GM23248 (cell line): ENCODE measurements around the gene SHROOM3. TPM values are rescaled to one million over a fixed set of nuclear protein-coding genes. Genes with fewer than 3 reads are reported as not detected.

Experiments
- DNase-seq: peaks from one replicate; pipeline ENCODE4 v3.0.0-alpha.2; 2015
- H2AFZ ChIP-seq: fragments of 200-600 bp; sonication (generic); 2 replicates; pipeline ENCODE4 v1.6.1; 2016; ENCODE audit warnings: antibody characterized with exemption
- H3F3A ChIP-seq: fragments of 200-600 bp; sonication (generic); 2 replicates; pipeline ENCODE4 v1.6.1; 2016; ENCODE audit warnings: mild to moderate bottlenecking, antibody characterized with exemption, mixed run types; ENCODE audit not compliant: insufficient read depth
- H3K27ac ChIP-seq: fragments of 200-600 bp; sonication (generic); 2 replicates; pipeline ENCODE4 v1.5.1; 2016; ENCODE audit warnings: mild to moderate bottlenecking
- H3K27me3 ChIP-seq: fragments of 200-600 bp; sonication (generic); replicated peaks from 2 replicates; pipeline ENCODE4 v1.6.1; 2016; ENCODE audit warnings: mild to moderate bottlenecking; ENCODE audit not compliant: insufficient read depth
- H3K36me3 ChIP-seq: fragments of 200-600 bp; sonication (generic); 2 replicates; pipeline ENCODE4 v1.6.1; 2016; ENCODE audit warnings: low read depth, mild to moderate bottlenecking
- H3K4me1 ChIP-seq: fragments of 200-600 bp; sonication (generic); 2 replicates; pipeline ENCODE4 v1.6.1; 2016; ENCODE audit warnings: mild to moderate bottlenecking; ENCODE audit not compliant: insufficient read depth
- H3K4me2 ChIP-seq: fragments of 200-600 bp; sonication (generic); one replicate; pipeline ENCODE4 v1.6.1; 2016; ENCODE audit warnings: mild to moderate bottlenecking; ENCODE audit not compliant: unreplicated experiment
- H3K4me3 ChIP-seq: fragments of 200-600 bp; sonication (generic); 2 replicates; pipeline ENCODE4 v1.5.1; 2016; ENCODE audit warnings: mild to moderate bottlenecking
- H3K79me2 ChIP-seq: fragments of 200-600 bp; sonication (generic); 2 replicates; pipeline ENCODE4 v1.6.1; 2016; ENCODE audit warnings: mild to moderate bottlenecking; ENCODE audit not compliant: insufficient read depth
- H3K9ac ChIP-seq: fragments of 200-600 bp; sonication (generic); 2 replicates; pipeline ENCODE4 v1.6.1; 2016; ENCODE audit warnings: mild to moderate bottlenecking
- H3K9me2 ChIP-seq: fragments of 200-600 bp; sonication (generic); 2 replicates; pipeline ENCODE4 v1.6.1; 2016; ENCODE audit warnings: mixed run types, mild to moderate bottlenecking, moderate library complexity; ENCODE audit not compliant: insufficient read depth
- H3K9me3 ChIP-seq: fragments of 200-600 bp; sonication (generic); one replicate; pipeline ENCODE4 v1.6.1; 2017; ENCODE audit warnings: low read depth
- H4K20me1 ChIP-seq: fragments of 200-600 bp; sonication (generic); 2 replicates; pipeline ENCODE4 v1.6.0; 2016; ENCODE audit not compliant: insufficient read depth
- EZH2 ChIP-seq: fragments of 200-600 bp; sonication (generic); IDR thresholded peaks from 2 replicates; pipeline ENCODE4 v1.6.1; 2018; ENCODE audit warnings: antibody characterized with exemption, mild to moderate bottlenecking; ENCODE audit not compliant: insufficient read depth, poor library complexity, severe bottlenecking
- EZH2phosphoT487 ChIP-seq: fragments of 200-600 bp; sonication (generic); IDR thresholded peaks from 2 replicates; pipeline ENCODE4 v1.6.1; 2018; ENCODE audit warnings: antibody characterized with exemption, moderate library complexity, mild to moderate bottlenecking, low read depth; ENCODE audit not compliant: insufficient read depth
- WGBS, 2 experiments: methylation state at CpG; one replicate each; pipeline ENCODE4 v1.1.6; 2015 to 2017; ENCODE audit warnings: low lambda C conversion rate in 2 of 2, low coverage in 1 of 2; ENCODE audit errors: missing lambda C conversion rate in 2 of 2; 5-methylcytosine and 5-hydroxymethylcytosine counted together
- in situ Hi-C: fragments of 300-500 bp; cut with MboI; formaldehyde crosslinking; loops from 2 replicates; pipeline ENCODE4 v1.15.0; 2020
- polyA plus RNA-seq: library from polyadenylated mRNA; unstranded; fragments of >200 nt; fragmentation: Nextera tagmentation; extraction: Ambion mirVana; gene quantifications from 2 replicates; pipeline ENCODE4 v1.2.1, GENCODE V29; 2016
- total RNA-seq: library from RNA; depleted of rRNA; stranded (reverse); fragments of >200 nt; shearing (Covaris generic); gene quantifications from 2 replicates; pipeline ENCODE4 v1.2.3, GENCODE V29; 2014

Gene SHROOM3
- total and polyA plus RNA-seq, 2 experiments from 2014 or later = 9.7 to 44.6 TPM

GRCh38 chr4:76429636-76430035, 5.4 kb upstream of the SHROOM3 start:
- H3K79me2 ChIP-seq = no peaks in the 10 kb centered on the region
- no peaks in the 10 kb centered on the region for H3K36me3 ChIP-seq
- H4K20me1 ChIP-seq = no peaks in the 10 kb centered on the region
- in situ Hi-C loops = loop anchor here (5.0 kb wide), 1 partner anchor 68 kb away; no protein-coding TSS in a partner anchor
- DNase-seq = no peak
- no peaks in the 10 kb centered on the region for H3K4me1 ChIP-seq
- H3F3A ChIP-seq = no peaks in the 10 kb centered on the region
- no peaks in the 10 kb centered on the region for H3K9me3 ChIP-seq
- H3K27ac ChIP-seq = no peak overlapping the region
- no peak overlapping the region for H2AFZ ChIP-seq
- TF ChIP-seq EZH2 (no peak), EZH2phosphoT487 (no peak)
- no peaks in the 10 kb centered on the region for H3K27me3 ChIP-seq
- H3K4me3 ChIP-seq = no peak overlapping the region
- no peak overlapping the region for H3K4me2 ChIP-seq
- H3K9ac ChIP-seq = no peak overlapping the region
- WGBS, 2 experiments = 100% methylated on average over 1 of the region's 1 CpG
- H3K9me2 ChIP-seq = no peaks in the 10 kb centered on the region

DNA sequence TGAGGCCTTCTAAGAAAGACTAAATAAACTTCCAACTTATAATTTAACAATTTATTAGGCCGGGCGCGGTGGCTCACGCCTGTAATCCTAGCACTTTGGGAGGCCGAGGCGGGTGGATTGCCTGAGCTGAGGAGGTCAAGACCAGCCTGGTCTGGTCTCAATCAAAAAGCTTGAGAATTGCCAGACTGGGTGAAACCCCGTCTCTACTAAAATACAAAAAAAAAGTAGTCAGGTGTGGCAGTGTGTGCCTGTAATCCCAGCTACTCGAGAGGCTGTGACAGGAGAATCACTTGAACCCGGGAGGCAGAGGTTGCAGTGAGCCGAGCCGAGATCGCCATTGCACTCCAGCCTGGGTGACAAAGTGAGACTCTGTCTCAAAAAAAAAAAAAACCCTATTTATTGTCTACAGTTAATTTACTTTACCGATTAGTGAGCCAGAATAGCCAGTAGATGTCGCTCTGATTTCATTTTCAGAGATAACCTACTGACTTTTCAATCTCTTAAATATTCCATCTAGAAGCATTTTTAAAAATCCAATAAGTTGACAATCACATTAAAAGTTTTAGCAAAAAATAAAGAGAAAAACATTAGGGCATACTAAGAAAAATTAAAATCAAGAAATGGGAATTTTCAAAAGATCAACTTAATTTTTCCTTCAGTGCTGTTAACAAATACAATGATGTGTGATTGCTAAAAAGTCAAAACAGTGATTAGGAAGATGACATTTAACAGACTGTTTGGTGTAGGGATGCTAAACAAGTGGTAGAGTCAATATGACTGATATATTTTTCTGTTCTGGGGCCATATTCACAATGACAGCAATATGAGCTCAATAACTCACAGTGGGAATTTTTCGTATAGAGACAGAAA, 4.3 kb upstream of the SHROOM3 start:
- peaks cover 9% of the 10 kb centered on the region for H3K4me1 ChIP-seq
- H4K20me1 ChIP-seq = no peaks in the 10 kb centered on the region
- 28 to 30% methylated on average over 15 of the region's 15 CpGs for WGBS, 2 experiments
- peak overlapping the region; percentile 32 for H3K4me2 ChIP-seq
- no peaks in the 10 kb centered on the region for H3K9me2 ChIP-seq
- H3K9me3 ChIP-seq = no peaks in the 10 kb centered on the region
- DNase-seq = peak; percentile 63
- peak overlapping the region; percentile 71 for H2AFZ ChIP-seq
- TF ChIP-seq EZH2 = no peak
- no peak for TF ChIP-seq EZH2phosphoT487
- H3F3A ChIP-seq = peaks cover 11% of the 10 kb centered on the region; the same call in 1 of the 2 replicates
- no peak overlapping the region for H3K27ac ChIP-seq
- no peaks in the 10 kb centered on the region for H3K27me3 ChIP-seq
- H3K4me3 ChIP-seq = peak overlapping the region; percentile 43; the same call in 1 of the 2 replicates
- no peaks in the 10 kb centered on the region for H3K36me3 ChIP-seq
- H3K9ac ChIP-seq = peak overlapping the region; percentile 44; the same call in 1 of the 2 replicates
- no peaks in the 10 kb centered on the region for H3K79me2 ChIP-seq
- in situ Hi-C loops = loop anchor here (5.0 kb wide), 1 partner anchor 67 kb away; no protein-coding TSS in a partner anchor

DNA sequence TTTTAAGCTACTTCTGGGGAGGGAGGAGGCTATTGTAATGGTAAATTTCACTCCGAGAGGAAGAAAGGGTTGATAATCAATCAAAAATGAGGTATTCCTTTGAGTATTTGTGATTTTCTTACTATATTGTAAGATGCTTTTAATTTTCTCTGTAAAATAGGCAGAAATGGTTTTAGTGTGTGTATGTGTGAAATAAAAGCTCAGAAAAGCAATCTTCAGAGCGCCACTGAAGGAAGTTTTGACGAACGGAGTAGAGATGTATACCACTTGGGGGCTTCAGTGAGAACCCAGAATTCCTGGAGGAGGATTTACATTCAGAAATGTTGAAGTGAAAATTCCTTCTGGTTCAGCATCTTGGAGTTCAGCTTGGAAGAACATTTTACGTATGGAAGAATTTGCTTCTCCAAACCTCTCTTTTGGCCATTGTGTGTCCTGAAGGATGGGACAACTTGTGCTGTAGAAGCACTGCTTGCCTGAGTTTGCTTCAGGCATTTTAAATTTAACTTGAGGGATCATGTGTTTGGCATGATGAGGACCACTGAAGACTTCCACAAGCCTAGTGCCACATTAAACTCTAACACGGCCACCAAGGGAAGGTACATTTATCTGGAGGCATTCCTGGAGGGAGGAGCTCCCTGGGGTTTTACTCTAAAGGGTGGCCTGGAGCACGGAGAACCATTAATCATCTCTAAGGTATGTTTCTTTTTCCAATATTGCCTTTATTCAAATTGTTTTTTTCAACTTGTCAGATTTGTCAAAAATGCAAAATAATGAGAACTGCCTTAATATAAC, 695 bp downstream of the SHROOM3 start:
- DNase-seq = peak; percentile 30
- Histone ChIP-seq H3K36me3 (no peaks in the 10 kb centered on the region), H3K4me3 (peak overlapping the region; percentile 72), H3K9me3 (no peaks in the 10 kb centered on the region), H3K27ac (no peak overlapping the region), H3K9ac (peak overlapping the region; percentile 54), H3K4me1 (peaks cover 16% of the 10 kb centered on the region), H3K27me3 (no peaks in the 10 kb centered on the region), H4K20me1 (no peaks in the 10 kb centered on the region), H3F3A (peaks cover 12% of the 10 kb centered on the region; the same call in 1 of the 2 replicates), H3K4me2 (peak overlapping the region; percentile 97), H3K79me2 (no peaks in the 10 kb centered on the region), H2AFZ (peak overlapping the region; percentile 87), H3K9me2 (no peaks in the 10 kb centered on the region)
- 17 to 18% methylated on average over 7 of the region's 7 CpGs for WGBS, 2 experiments
- in situ Hi-C loops = no loop called here
- no peak for TF ChIP-seq EZH2

GRCh38 chr4:76439491-76439890, 4.5 kb downstream of the SHROOM3 start:
- H3K36me3 ChIP-seq = no peaks in the 10 kb centered on the region

More at GRCh38 chr4:76439491-76439890, 4.5 kb downstream of the SHROOM3 start:
- no peak overlapping the region for H3K4me3 ChIP-seq
- H3F3A ChIP-seq = peaks cover 12% of the 10 kb centered on the region; the same call in 1 of the 2 replicates
- H3K4me1 ChIP-seq = peaks cover 16% of the 10 kb centered on the region
- H2AFZ ChIP-seq = no peak overlapping the region
- no peaks in the 10 kb centered on the region for H4K20me1 ChIP-seq
- no peak for DNase-seq
- in situ Hi-C loops = no loop called here
- H3K27me3 ChIP-seq = no peaks in the 10 kb centered on the region
- H3K4me2 ChIP-seq = no peak overlapping the region
- no peak overlapping the region for H3K9ac ChIP-seq
- 65 to 72% methylated on average over 2 of the region's 2 CpGs for WGBS, 2 experiments
- H3K9me3 ChIP-seq = no peaks in the 10 kb centered on the region
- H3K79me2 ChIP-seq = no peaks in the 10 kb centered on the region
- TF ChIP-seq EZH2phosphoT487 (no peak), EZH2 (no peak)
- no peaks in the 10 kb centered on the region for H3K9me2 ChIP-seq
- H3K27ac ChIP-seq = no peak overlapping the region
